Choroid plexus epithelial cell (primary cell): ENCODE measurements around the gene SQOR.

Source experiments
- DNase-seq: peaks from one replicate; pipeline ENCODE4 v3.0.0-alpha.2; 2010; ENCODE audit warnings: low read depth
- H3K4me3 ChIP-seq: 2 replicates; pipeline ENCODE4 v1.5.1; 2011; ENCODE audit warnings: low read depth, mild to moderate bottlenecking, control low read depth, low read length, moderate library complexity
- CTCF ChIP-seq: conservative IDR thresholded peaks from 2 replicates; pipeline ENCODE4 v1.5.1; 2011; ENCODE audit warnings: low read depth, mild to moderate bottlenecking, control low read depth, inconsistent platforms, low read length, moderate library complexity

Gene SQOR

GRCh38 chr15:45606841-45607240, 28.0 kb upstream of the SQOR start:
- DNase-seq, result no peak
- H3K4me3 ChIP-seq, result no peak overlapping the region
- no peak for TF ChIP-seq CTCF

GRCh38 chr15:45611305-45611704, 23.5 kb upstream of the SQOR start:
- peak; percentile 48 for TF ChIP-seq CTCF
- no peak overlapping the region for H3K4me3 ChIP-seq
- peak; percentile 49 for DNase-seq

GRCh38 chr15:45612790-45613415, 21.9 kb upstream of the SQOR start:
- peak; percentile 80 for DNase-seq
- no peak overlapping the region for H3K4me3 ChIP-seq
- no peak for TF ChIP-seq CTCF

- no peak for TF ChIP-seq CTCF
- no peak for DNase-seq
- no peak overlapping the region for H3K4me3 ChIP-seq
Observed at GRCh38 chr15:45616901-45617323, 17.9 kb upstream of the SQOR start.

GRCh38 chr15:45618813-45619212, 16.0 kb upstream of the SQOR start:
- no peak overlapping the region for H3K4me3 ChIP-seq
- TF ChIP-seq CTCF, result no peak
- DNase-seq, result no peak

GRCh38 chr15:45628136-45628535, 6.7 kb upstream of the SQOR start:
- no peak overlapping the region for H3K4me3 ChIP-seq
- DNase-seq, result no peak
- no peak for TF ChIP-seq CTCF
